ENCODE measurements around the gene ADGRL1.

DNA sequence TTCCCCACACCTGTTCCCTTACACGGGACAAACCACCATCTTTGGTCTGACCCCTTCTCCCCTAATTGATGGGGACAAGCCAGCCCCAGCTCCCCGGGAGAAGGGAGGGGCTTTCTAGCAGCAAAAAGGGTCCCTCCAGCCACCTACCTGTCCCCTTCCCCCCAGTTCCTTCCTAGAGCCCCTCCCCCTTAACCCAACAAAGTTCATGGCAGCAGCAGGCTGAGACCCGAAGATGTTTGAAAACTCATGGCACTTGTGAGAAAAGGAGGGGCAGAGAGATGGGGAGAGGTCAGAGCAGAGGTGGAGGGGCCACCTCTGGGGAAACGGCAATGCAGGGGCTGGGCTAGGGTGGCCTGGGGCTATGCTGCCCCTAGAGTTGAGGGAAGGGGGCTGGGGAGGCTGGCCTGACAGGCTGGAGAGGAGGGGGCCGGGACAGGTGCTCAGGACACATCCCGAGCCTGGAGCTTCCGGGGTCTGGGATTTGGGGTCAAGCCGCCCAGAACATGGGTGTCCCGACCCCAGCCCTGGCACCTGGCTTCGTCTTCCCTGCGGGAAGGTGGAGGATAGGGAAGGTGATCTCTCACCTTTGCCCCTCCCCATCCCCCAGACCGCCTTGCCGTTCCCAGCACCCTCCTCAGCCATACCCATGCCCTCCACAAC lies 57.1 kb downstream of the ADGRL1 start:
- TF ChIP-seq CTCF (IDR thresholded peaks at IDR 0.05) (no peak), POLR2A (IDR thresholded peaks at IDR 0.05) (no peak)

All from right lobe of liver (tissue), 4 donors.